Liver (tissue), 9 donors: ENCODE data around the gene OR7C2. TPM values are rescaled to one million over a fixed set of nuclear protein-coding genes. Genes with fewer than 3 reads are reported as not detected.
"Not testable (repeated sequence)": the region's sequence is repeated elsewhere in the genome, so short reads cannot be mapped to it uniquely, and the experiment has no call there.

Experiments
- DNase-seq: peaks from one replicate; pipeline ENCODE4 v3.0.0-alpha.2; 2017; ENCODE audit warnings: low spot score
- H3K27ac ChIP-seq, 2 donors: one replicate each; pipeline ENCODE4 v1.7.0; 2013; ENCODE audit warnings: inconsistent platforms in 2 of 2, low read length in 2 of 2, control low read depth in 1 of 2, low read depth in 1 of 2, mild to moderate bottlenecking in 1 of 2
- H3K27me3 ChIP-seq, 4 donors: one replicate each; pipeline versions ENCODE4 v1.6.1 to v1.7.0; 2013; ENCODE audit warnings: low read length in 3 of 4, inconsistent platforms in 1 of 4, mild to moderate bottlenecking in 1 of 4, moderate library complexity in 1 of 4; ENCODE audit not compliant: control insufficient read depth in 4 of 4, insufficient read depth in 4 of 4
- H3K36me3 ChIP-seq, 4 donors: one replicate each; pipeline versions ENCODE4 v1.6.1 to v1.7.0; 2013; ENCODE audit warnings: low read length in 3 of 4, mild to moderate bottlenecking in 3 of 4, low read depth in 1 of 4, moderate library complexity in 1 of 4; ENCODE audit not compliant: control insufficient read depth in 4 of 4, insufficient read depth in 3 of 4
- H3K4me1 ChIP-seq, 4 donors: one replicate each; pipeline versions ENCODE4 v1.6.1 to v1.7.0; 2013; ENCODE audit warnings: low read length in 3 of 4, mild to moderate bottlenecking in 3 of 4, moderate library complexity in 1 of 4; ENCODE audit not compliant: control insufficient read depth in 4 of 4, insufficient read depth in 4 of 4
- H3K4me3 ChIP-seq, 3 donors: one replicate each; pipeline versions ENCODE4 v1.6.1 to v1.7.0; 2013; ENCODE audit warnings: low read length in 3 of 3, control low read depth in 1 of 3, low read depth in 1 of 3, mild to moderate bottlenecking in 1 of 3
- H3K9ac ChIP-seq, 2 donors: one replicate each; pipeline ENCODE4 v1.7.0; 2013; ENCODE audit warnings: low read length in 2 of 2, mild to moderate bottlenecking in 2 of 2, moderate library complexity in 2 of 2, control low read depth in 1 of 2, low read depth in 1 of 2
- H3K9me3 ChIP-seq, 4 donors: one replicate each; pipeline versions ENCODE4 v1.6.1 to v1.7.0; 2013; ENCODE audit warnings: low read length in 3 of 4; ENCODE audit not compliant: control insufficient read depth in 4 of 4
- ATF3 ChIP-seq: IDR thresholded peaks from 2 replicates; pipeline ENCODE4 v1.6.1; 2016; ENCODE audit warnings: antibody characterized with exemption
- EGR1 ChIP-seq, 2 donors: IDR thresholded peaks; 2 replicates each; pipeline ENCODE4 v1.6.1; 2016 to 2018; ENCODE audit warnings: antibody characterized with exemption in 2 of 2, low read depth in 2 of 2
- FOXA1 ChIP-seq: IDR thresholded peaks from 2 replicates; pipeline ENCODE4 v1.6.1; 2016; ENCODE audit warnings: antibody characterized with exemption
- FOXA2 ChIP-seq: IDR thresholded peaks from 2 replicates; pipeline ENCODE4 v1.6.1; 2016; ENCODE audit warnings: antibody characterized with exemption
- GABPA ChIP-seq, 2 donors: IDR thresholded peaks in 1 of 2; conservative IDR thresholded peaks in 1 of 2; 2 replicates each; pipeline ENCODE4 v1.6.1; 2016; ENCODE audit warnings: antibody characterized with exemption in 2 of 2, mild to moderate bottlenecking in 1 of 2, moderate library complexity in 1 of 2
- HNF4A ChIP-seq, 2 donors: conservative IDR thresholded peaks; 2 replicates each; pipeline ENCODE4 v1.6.1; 2016; ENCODE audit warnings: antibody characterized with exemption in 2 of 2, mild to moderate bottlenecking in 2 of 2
- HNF4G ChIP-seq: IDR thresholded peaks from 2 replicates; pipeline ENCODE4 v1.6.1; 2016; ENCODE audit warnings: antibody characterized with exemption
- JUND ChIP-seq, 2 donors: IDR thresholded peaks; 2 replicates each; pipeline ENCODE4 v1.6.1; 2016; ENCODE audit warnings: antibody characterized with exemption in 2 of 2
- NR2F2 ChIP-seq: IDR thresholded peaks from 2 replicates; pipeline ENCODE4 v1.6.1; 2016; ENCODE audit warnings: antibody characterized with exemption
- RXRA ChIP-seq, 2 donors: IDR thresholded peaks; 2 replicates each; pipeline ENCODE4 v1.6.1; 2017 to 2018; ENCODE audit warnings: antibody characterized with exemption in 2 of 2, mild to moderate bottlenecking in 1 of 2
- SP1 ChIP-seq: IDR thresholded peaks from 2 replicates; pipeline ENCODE4 v1.6.1; 2018; ENCODE audit warnings: antibody characterized with exemption, mild to moderate bottlenecking
- YY1 ChIP-seq: IDR thresholded peaks from 2 replicates; pipeline ENCODE4 v1.6.1; 2016; ENCODE audit warnings: antibody characterized with exemption, mild to moderate bottlenecking
- WGBS: extraction: QIAGEN DNeasy Blood & Tissue Kit; methylation state at CpG from one replicate; pipeline ENCODE4 v1.1.7; 2013; 5-methylcytosine and 5-hydroxymethylcytosine counted together
- polyA plus RNA-seq, 2 donors: library from polyadenylated mRNA; stranded (reverse) in 1 of 2; unstranded in 1 of 2; fragments of 200-250 nt in 1 of 2; fragments of >200 nt in 1 of 2; fragmentation: Nextera tagmentation in 1 of 2; extraction: Ambion mirVana in 1 of 2; gene quantifications; one replicate each; pipeline versions ENCODE4 v1.2.1 to v1.2.3, GENCODE V29; 2013 to 2015
- total RNA-seq, 2 donors: library from RNA; depleted of rRNA; stranded (reverse); fragments of >200 nt; gene quantifications; one replicate each; pipeline ENCODE4 v1.2.3, GENCODE V29; 2014
- TF ChIP-seq, protein P1 (sequence below): IDR thresholded peaks from 2 replicates; pipeline ENCODE4 v1.6.1; 2016; ENCODE audit warnings: antibody characterized with exemption
- TF ChIP-seq, protein P2 (sequence below): IDR thresholded peaks from 2 replicates; pipeline ENCODE4 v1.6.1; 2016; ENCODE audit warnings: antibody characterized with exemption, mild to moderate bottlenecking
- TF ChIP-seq, protein P3 (sequence below): fragments of 150-350 bp; IDR thresholded peaks from 2 replicates; pipeline ENCODE4 v1.5.1; 2017; ENCODE audit warnings: improper control_type of control experiment, low read depth, low read length; ENCODE audit not compliant: missing input control
- TF ChIP-seq, protein P4 (sequence below): IDR thresholded peaks from 2 replicates; pipeline ENCODE4 v1.6.1; 2016; ENCODE audit warnings: antibody characterized with exemption
- donor health status: healthy.
- donor health status: healthy.
- donor health status: healthy.
- donor health status: healthy.
- donor health status: healthy.

Gene OR7C2
- total and polyA plus RNA-seq, 4 donors: not detected

DNA sequence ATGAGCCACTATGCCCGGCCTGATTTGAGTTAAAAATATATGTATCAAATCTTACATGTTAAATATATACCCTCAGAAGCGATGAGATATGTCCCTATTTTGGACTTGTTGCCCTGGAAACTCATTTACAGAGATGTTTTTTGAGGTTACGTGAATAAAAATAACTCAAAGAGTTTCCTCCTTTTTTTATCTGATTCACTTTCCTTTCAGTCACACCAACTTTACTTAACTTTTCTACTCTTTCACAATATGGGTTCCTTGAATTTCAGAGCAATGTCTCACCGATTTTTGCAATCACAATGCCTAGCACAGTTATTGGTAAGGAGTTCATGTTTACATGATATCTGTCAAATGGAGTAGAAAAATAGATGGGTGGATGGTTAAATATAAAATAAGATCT lies 2.3 kb downstream of the OR7C2 start:
- no peak overlapping the region for H3K27ac ChIP-seq
- WGBS: 53% methylated on average over 4 of the region's 4 CpGs

GRCh38 chr19:14944456-14944855 lies 3.2 kb downstream of the OR7C2 start:
- no peak overlapping the region for H3K27ac ChIP-seq
- 73% methylated on average over 1 of the region's 1 CpG for whole genome bisulfite sequencing
- no peaks in the 10 kb centered on the region for H3K9me3 ChIP-seq
- H3K4me3 ChIP-seq: no peak overlapping the region
- no peaks in the 10 kb centered on the region for H3K36me3 ChIP-seq
- DNase-seq: no peak
- no peak for TF ChIP-seq HNF4G
- no peak for TF ChIP-seq FOXA1
- TF ChIP-seq, protein P1, sequence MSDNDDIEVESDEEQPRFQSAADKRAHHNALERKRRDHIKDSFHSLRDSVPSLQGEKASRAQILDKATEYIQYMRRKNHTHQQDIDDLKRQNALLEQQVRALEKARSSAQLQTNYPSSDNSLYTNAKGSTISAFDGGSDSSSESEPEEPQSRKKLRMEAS: no peak
- TF ChIP-seq, protein P2, sequence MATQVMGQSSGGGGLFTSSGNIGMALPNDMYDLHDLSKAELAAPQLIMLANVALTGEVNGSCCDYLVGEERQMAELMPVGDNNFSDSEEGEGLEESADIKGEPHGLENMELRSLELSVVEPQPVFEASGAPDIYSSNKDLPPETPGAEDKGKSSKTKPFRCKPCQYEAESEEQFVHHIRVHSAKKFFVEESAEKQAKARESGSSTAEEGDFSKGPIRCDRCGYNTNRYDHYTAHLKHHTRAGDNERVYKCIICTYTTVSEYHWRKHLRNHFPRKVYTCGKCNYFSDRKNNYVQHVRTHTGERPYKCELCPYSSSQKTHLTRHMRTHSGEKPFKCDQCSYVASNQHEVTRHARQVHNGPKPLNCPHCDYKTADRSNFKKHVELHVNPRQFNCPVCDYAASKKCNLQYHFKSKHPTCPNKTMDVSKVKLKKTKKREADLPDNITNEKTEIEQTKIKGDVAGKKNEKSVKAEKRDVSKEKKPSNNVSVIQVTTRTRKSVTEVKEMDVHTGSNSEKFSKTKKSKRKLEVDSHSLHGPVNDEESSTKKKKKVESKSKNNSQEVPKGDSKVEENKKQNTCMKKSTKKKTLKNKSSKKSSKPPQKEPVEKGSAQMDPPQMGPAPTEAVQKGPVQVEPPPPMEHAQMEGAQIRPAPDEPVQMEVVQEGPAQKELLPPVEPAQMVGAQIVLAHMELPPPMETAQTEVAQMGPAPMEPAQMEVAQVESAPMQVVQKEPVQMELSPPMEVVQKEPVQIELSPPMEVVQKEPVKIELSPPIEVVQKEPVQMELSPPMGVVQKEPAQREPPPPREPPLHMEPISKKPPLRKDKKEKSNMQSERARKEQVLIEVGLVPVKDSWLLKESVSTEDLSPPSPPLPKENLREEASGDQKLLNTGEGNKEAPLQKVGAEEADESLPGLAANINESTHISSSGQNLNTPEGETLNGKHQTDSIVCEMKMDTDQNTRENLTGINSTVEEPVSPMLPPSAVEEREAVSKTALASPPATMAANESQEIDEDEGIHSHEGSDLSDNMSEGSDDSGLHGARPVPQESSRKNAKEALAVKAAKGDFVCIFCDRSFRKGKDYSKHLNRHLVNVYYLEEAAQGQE: no peak
- TF ChIP-seq GABPA (IDR thresholded peaks at IDR 0.05 in 1 of 2, conservative IDR thresholded peaks at IDR 0.05 in 1 of 2): no peak
- no peak for TF ChIP-seq HNF4A (conservative IDR thresholded peaks at IDR 0.05)
- TF ChIP-seq, protein P3, sequence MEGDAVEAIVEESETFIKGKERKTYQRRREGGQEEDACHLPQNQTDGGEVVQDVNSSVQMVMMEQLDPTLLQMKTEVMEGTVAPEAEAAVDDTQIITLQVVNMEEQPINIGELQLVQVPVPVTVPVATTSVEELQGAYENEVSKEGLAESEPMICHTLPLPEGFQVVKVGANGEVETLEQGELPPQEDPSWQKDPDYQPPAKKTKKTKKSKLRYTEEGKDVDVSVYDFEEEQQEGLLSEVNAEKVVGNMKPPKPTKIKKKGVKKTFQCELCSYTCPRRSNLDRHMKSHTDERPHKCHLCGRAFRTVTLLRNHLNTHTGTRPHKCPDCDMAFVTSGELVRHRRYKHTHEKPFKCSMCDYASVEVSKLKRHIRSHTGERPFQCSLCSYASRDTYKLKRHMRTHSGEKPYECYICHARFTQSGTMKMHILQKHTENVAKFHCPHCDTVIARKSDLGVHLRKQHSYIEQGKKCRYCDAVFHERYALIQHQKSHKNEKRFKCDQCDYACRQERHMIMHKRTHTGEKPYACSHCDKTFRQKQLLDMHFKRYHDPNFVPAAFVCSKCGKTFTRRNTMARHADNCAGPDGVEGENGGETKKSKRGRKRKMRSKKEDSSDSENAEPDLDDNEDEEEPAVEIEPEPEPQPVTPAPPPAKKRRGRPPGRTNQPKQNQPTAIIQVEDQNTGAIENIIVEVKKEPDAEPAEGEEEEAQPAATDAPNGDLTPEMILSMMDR: no peak
- TF ChIP-seq FOXA2: no peak
- no peak for TF ChIP-seq YY1
- no peak for TF ChIP-seq RXRA (IDR thresholded peaks at IDR 0.05)
- H3K9ac ChIP-seq: no peak overlapping the region
- H3K27me3 ChIP-seq: no peaks in the 10 kb centered on the region
- no peaks in the 10 kb centered on the region for H3K4me1 ChIP-seq

More for the DNA sequence above, 2.3 kb downstream of the OR7C2 start:
- H3K9me3 ChIP-seq: no peaks in the 10 kb centered on the region
- DNase-seq: no peak
- H3K4me3 ChIP-seq: no peak overlapping the region
- no peaks in the 10 kb centered on the region for H3K4me1 ChIP-seq
- no peaks in the 10 kb centered on the region for H3K36me3 ChIP-seq
- no peak overlapping the region for H3K9ac ChIP-seq
- TF ChIP-seq HNF4A (conservative IDR thresholded peaks at IDR 0.05) (no peak), SP1 (no peak), JUND (IDR thresholded peaks at IDR 0.05) (no peak), FOXA2 (no peak), NR2F2 (no peak), GABPA (IDR thresholded peaks at IDR 0.05 in 1 of 2, conservative IDR thresholded peaks at IDR 0.05 in 1 of 2) (no peak), RXRA (IDR thresholded peaks at IDR 0.05) (no peak), EGR1 (IDR thresholded peaks at IDR 0.05; ENCODE audit: low read depth in 2 of 2) (no peak), ATF3 (no peak)
- TF ChIP-seq, protein P4, sequence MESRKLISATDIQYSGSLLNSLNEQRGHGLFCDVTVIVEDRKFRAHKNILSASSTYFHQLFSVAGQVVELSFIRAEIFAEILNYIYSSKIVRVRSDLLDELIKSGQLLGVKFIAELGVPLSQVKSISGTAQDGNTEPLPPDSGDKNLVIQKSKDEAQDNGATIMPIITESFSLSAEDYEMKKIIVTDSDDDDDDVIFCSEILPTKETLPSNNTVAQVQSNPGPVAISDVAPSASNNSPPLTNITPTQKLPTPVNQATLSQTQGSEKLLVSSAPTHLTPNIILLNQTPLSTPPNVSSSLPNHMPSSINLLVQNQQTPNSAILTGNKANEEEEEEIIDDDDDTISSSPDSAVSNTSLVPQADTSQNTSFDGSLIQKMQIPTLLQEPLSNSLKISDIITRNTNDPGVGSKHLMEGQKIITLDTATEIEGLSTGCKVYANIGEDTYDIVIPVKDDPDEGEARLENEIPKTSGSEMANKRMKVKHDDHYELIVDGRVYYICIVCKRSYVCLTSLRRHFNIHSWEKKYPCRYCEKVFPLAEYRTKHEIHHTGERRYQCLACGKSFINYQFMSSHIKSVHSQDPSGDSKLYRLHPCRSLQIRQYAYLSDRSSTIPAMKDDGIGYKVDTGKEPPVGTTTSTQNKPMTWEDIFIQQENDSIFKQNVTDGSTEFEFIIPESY: no peak
- TF ChIP-seq, protein P2: no peak
- H3K27me3 ChIP-seq: no peaks in the 10 kb centered on the region

GRCh38 chr19:14949413-14949812 lies 8.1 kb downstream of the OR7C2 start:
- not testable (repeated sequence) for H3K27me3 ChIP-seq, H3K9me3 ChIP-seq, DNase-seq, H3K4me1 ChIP-seq, H3K9ac ChIP-seq, H3K36me3 ChIP-seq, H3K4me3 ChIP-seq, H3K27ac ChIP-seq
- WGBS: 82% methylated on average over 10 of the region's 10 CpGs
